ENCODE measurements around the gene NFIC. TPM values are rescaled to one million over a fixed set of nuclear protein-coding genes. Genes with fewer than 3 reads are reported as not detected.

NFIC gene
- total and polyA plus RNA-seq, 2 experiments from 2014 or later: 7.8 to 20.9 TPM

- Histone ChIP-seq H3K27me3 (no peaks in the 10 kb centered on the region), H4K20me1 (ENCODE audit: insufficient read depth, poor library complexity, severe bottlenecking) (no peaks in the 10 kb centered on the region), H3K4me3 (no peak overlapping the region), H3K79me2 (no peaks in the 10 kb centered on the region), H3K4me2 (peak overlapping the region; percentile 41), H3K36me3 (replicated peaks; ENCODE audit: insufficient read depth, low read depth) (no peaks in the 10 kb centered on the region), H3K27ac (no peak overlapping the region), H3K4me1 (ENCODE audit: insufficient read depth) (peaks cover 10% of the 10 kb centered on the region), H2AFZ (no peak overlapping the region), H3K9me3 (ENCODE audit: low read depth) (no peaks in the 10 kb centered on the region), H3K9me2 (replicated peaks; ENCODE audit: insufficient read depth) (no peaks in the 10 kb centered on the region)
- DNase-seq (ENCODE audit: low spot score): no peak
- TF ChIP-seq EZH2phosphoT487 (IDR thresholded peaks at IDR 0.05; ENCODE audit: low read depth, severe bottlenecking, unreplicated experiment) (no peak), EZH2 (IDR thresholded peaks at IDR 0.05; ENCODE audit: borderline replicate concordance) (no peak), CTCF (IDR thresholded peaks at IDR 0.05; ENCODE audit: poor library complexity) (no peak)
- 60% methylated on average over 16 of the region's 27 CpGs for WGBS (ENCODE audit: low lambda C conversion rate, missing lambda C conversion rate)
Observed at GRCh38 chr19:3478409-3479176, 112.2 kb downstream of the NFIC start.

- Histone ChIP-seq H3K27ac (no peak overlapping the region), H3K79me2 (no peaks in the 10 kb centered on the region), H3K4me1 (ENCODE audit: insufficient read depth) (peaks cover 6% of the 10 kb centered on the region), H4K20me1 (ENCODE audit: insufficient read depth, poor library complexity, severe bottlenecking) (no peaks in the 10 kb centered on the region), H3K9me2 (replicated peaks; ENCODE audit: insufficient read depth) (no peaks in the 10 kb centered on the region), H3K4me2 (peak overlapping the region; percentile 41), H3K9me3 (ENCODE audit: low read depth) (no peaks in the 10 kb centered on the region), H3K27me3 (no peaks in the 10 kb centered on the region), H3K4me3 (no peak overlapping the region), H3K36me3 (replicated peaks; ENCODE audit: insufficient read depth, low read depth) (no peaks in the 10 kb centered on the region), H2AFZ (no peak overlapping the region)
- TF ChIP-seq CTCF (IDR thresholded peaks at IDR 0.05; ENCODE audit: poor library complexity) (no peak), EZH2phosphoT487 (IDR thresholded peaks at IDR 0.05; ENCODE audit: low read depth, severe bottlenecking, unreplicated experiment) (no peak), EZH2 (IDR thresholded peaks at IDR 0.05; ENCODE audit: borderline replicate concordance) (no peak)
- peak; percentile 62 for DNase-seq (ENCODE audit: low spot score)
- WGBS (ENCODE audit: low lambda C conversion rate, missing lambda C conversion rate): 84% methylated on average over 2 of the region's 7 CpGs
Observed at GRCh38 chr19:3479177-3479833, 112.9 kb downstream of the NFIC start.

- no peaks in the 10 kb centered on the region for H3K27me3 ChIP-seq
- H3K36me3 ChIP-seq (replicated peaks; ENCODE audit: insufficient read depth, low read depth): no peaks in the 10 kb centered on the region
- no peak overlapping the region for H3K4me3 ChIP-seq
- DNase-seq (ENCODE audit: low spot score): peak; percentile 54
- no peak overlapping the region for H2AFZ ChIP-seq
- peak overlapping the region; percentile 48 for H3K27ac ChIP-seq
- peaks cover under 1% of the 10 kb centered on the region for H3K4me1 ChIP-seq (ENCODE audit: insufficient read depth)
- no peaks in the 10 kb centered on the region for H3K79me2 ChIP-seq
- H4K20me1 ChIP-seq (ENCODE audit: insufficient read depth, poor library complexity, severe bottlenecking): no peaks in the 10 kb centered on the region
- no peaks in the 10 kb centered on the region for H3K9me2 ChIP-seq (replicated peaks; ENCODE audit: insufficient read depth)
- H3K4me2 ChIP-seq: peak overlapping the region; percentile 57
- no peaks in the 10 kb centered on the region for H3K9me3 ChIP-seq (ENCODE audit: low read depth)
- TF ChIP-seq EZH2phosphoT487 (IDR thresholded peaks at IDR 0.05; ENCODE audit: low read depth, severe bottlenecking, unreplicated experiment): no peak
- WGBS (ENCODE audit: low lambda C conversion rate, missing lambda C conversion rate): no CpG with 5 or more reads among the region's 9 CpGs
Observed at GRCh38 chr19:3479834-3480215, 113.4 kb downstream of the NFIC start.
